ENCODE measurements around the gene MYOD1.

Gene MYOD1

GRCh38 chr11:17735818-17736578, 16.6 kb downstream of the MYOD1 start:
- DNase-seq: no peak

- no peak for DNase-seq
Measured at GRCh38 chr11:17736579-17736893, 17.2 kb downstream of the MYOD1 start.

GRCh38 chr11:17736930-17737817, 17.8 kb downstream of the MYOD1 start:
- no peak for DNase-seq

GRCh38 chr11:17738151-17738973, 19.0 kb downstream of the MYOD1 start:
- no peak for DNase-seq

GRCh38 chr11:17739945-17740338, 20.6 kb downstream of the MYOD1 start:
- no peak for DNase-seq

GRCh38 chr11:17740649-17741235, 21.4 kb downstream of the MYOD1 start:
- DNase-seq: no peak

GRCh38 chr11:17741487-17741886, 22.1 kb downstream of the MYOD1 start:
- no peak for DNase-seq

GRCh38 chr11:17742019-17742418, 22.6 kb downstream of the MYOD1 start:
- no peak for DNase-seq

GRCh38 chr11:17743026-17743807, 23.8 kb downstream of the MYOD1 start:
- DNase-seq: no peak

GRCh38 chr11:17743808-17744119, 24.4 kb downstream of the MYOD1 start:
- no peak for DNase-seq

- no peak for DNase-seq
Measured at GRCh38 chr11:17744151-17744940, 25.0 kb downstream of the MYOD1 start.

GRCh38 chr11:17745023-17745772, 25.8 kb downstream of the MYOD1 start:
- DNase-seq: no peak

GRCh38 chr11:17746096-17746495, 26.7 kb downstream of the MYOD1 start:
- DNase-seq: no peak

- no peak for DNase-seq
Measured at GRCh38 chr11:17747131-17747955, 28.0 kb downstream of the MYOD1 start.

GRCh38 chr11:17748044-17748443, 28.7 kb downstream of the MYOD1 start:
- no peak for DNase-seq

GRCh38 chr11:17748761-17749721, 29.7 kb downstream of the MYOD1 start:
- DNase-seq: no peak

- no peak for DNase-seq
Measured at GRCh38 chr11:17750013-17750800, 30.8 kb downstream of the MYOD1 start.

- no peak for DNase-seq
Measured at GRCh38 chr11:17750801-17751165, 31.4 kb downstream of the MYOD1 start.
